VCaP (cell line): ENCODE measurements around the gene TMEM129.

Experiments
- H3K27ac ChIP-seq: fragments of 450-650 bp; 2 replicates; pipeline ENCODE4 v1.5.1; 2017
- CTCF ChIP-seq: fragments of 450-650 bp; conservative IDR thresholded peaks from 2 replicates; pipeline ENCODE4 v1.5.1; 2017; ENCODE audit warnings: mild to moderate bottlenecking, moderate library complexity

The TMEM129 gene

GRCh38 chr4:1721003-1721665 is at the start of gene TMEM129, which contains the start of gene TACC3:
Gene TMEM129 (minus strand): TSS chr4:1721323. CDS start chr4:1720837, 486 bp downstream.
Gene TACC3 (plus strand): TSS chr4:1721521. CDS start chr4:1723422, 1,901 bp downstream.
- TF ChIP-seq CTCF = no peak
- peak within 1 kb of the TSS; percentile 96 for H3K27ac ChIP-seq

DNA sequence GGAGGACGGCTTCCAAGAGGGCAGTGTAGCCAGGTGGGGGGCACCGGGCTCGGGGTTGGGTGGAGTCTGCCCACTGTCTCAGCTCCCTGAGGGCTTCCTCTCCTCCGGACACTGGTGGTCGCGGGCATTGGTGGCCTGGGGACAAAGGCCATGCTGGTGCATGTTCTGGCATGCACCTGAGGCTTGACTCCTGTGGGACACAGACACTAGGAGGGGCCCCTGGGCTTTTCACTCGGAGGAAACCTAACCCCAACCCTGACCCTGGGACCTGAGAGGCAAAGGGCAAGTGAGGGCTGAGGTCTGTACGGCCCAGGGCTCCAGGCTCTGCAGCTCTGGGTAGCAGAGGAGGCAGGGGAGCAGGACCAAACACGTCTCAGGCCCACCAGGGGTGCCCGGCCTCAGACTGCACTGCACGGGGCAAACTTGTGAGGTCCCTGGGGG is 49.7 kb upstream of the TMEM129 start:
- no peak overlapping the region for H3K27ac ChIP-seq
- TF ChIP-seq CTCF = no peak

GRCh38 chr4:1770245-1770644 is 49.1 kb upstream of the TMEM129 start:
- TF ChIP-seq CTCF = no peak
- no peak overlapping the region for H3K27ac ChIP-seq

DNA sequence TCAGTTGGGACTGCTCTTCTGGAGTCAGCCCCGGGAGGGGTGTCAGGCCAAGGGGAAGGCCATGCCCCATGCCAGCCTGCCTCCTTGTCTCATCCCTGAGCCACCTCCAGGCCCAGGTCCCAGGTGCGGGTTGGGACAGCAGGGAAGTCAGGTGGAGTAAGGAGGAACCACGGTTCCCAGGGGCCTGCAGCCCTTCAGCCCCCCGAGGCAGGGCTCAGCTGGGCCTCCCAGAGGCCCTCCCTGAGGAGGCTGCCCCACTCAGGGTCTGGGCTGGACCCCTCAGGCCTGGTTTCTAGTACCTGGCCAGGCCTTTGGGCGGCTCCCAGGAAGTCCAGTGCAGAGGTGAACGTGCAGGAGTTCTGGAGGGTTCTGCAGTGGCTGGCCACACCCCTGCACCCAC is 48.6 kb upstream of the TMEM129 start:
- no peak overlapping the region for H3K27ac ChIP-seq
- no peak for TF ChIP-seq CTCF

GRCh38 chr4:1768367-1769034 is 47.4 kb upstream of the TMEM129 start:
- H3K27ac ChIP-seq = no peak overlapping the region
- no peak for TF ChIP-seq CTCF

- H3K27ac ChIP-seq = peak overlapping the region; percentile 23; the same call in 1 of the 2 replicates
Measured at GRCh38 chr4:1767770-1768366, 46.7 kb upstream of the TMEM129 start.

More at GRCh38 chr4:1767770-1768366, 46.7 kb upstream of the TMEM129 start:
- peak; percentile 48 for TF ChIP-seq CTCF
